ENCODE measurements around the gene ACER3.

- no peak for TF ChIP-seq CTCF (IDR thresholded peaks at IDR 0.05)
- TF ChIP-seq POLR2A (IDR thresholded peaks at IDR 0.05): no peak
Observed at GRCh38 chr11:77042111-77042726, 181.5 kb downstream of the ACER3 start.
